CD14-positive monocyte (primary cell): ENCODE results near the gene IQCF5. TPM values are rescaled to one million over a fixed set of nuclear protein-coding genes. Genes with fewer than 3 reads are reported as not detected.

ENCODE experiments used
- DNase-seq, 3 donors: peaks; one replicate each; pipeline ENCODE4 v3.0.0-alpha.2; 2011 to 2022
- H2AFZ ChIP-seq: 2 replicates; pipeline ENCODE4 v1.6.0; 2012; ENCODE audit warnings: mild to moderate bottlenecking, low read depth, low read length, inconsistent platforms; ENCODE audit not compliant: insufficient read depth, poor library complexity, severe bottlenecking
- H3K27ac ChIP-seq, 2 donors: 1 replicate in 1 of 2; 2 replicates in 1 of 2; pipeline ENCODE4 v1.5.1; 2012 to 2013; ENCODE audit warnings: low read length in 2 of 2, control low read depth in 1 of 2, inconsistent platforms in 1 of 2, low read depth in 1 of 2, mild to moderate bottlenecking in 1 of 2
- H3K27me3 ChIP-seq, 2 donors: one replicate each; pipeline versions ENCODE4 v1.6.0 to v1.6.1; 2011 to 2013; ENCODE audit warnings: low read length in 2 of 2; ENCODE audit not compliant: control insufficient read depth in 2 of 2, insufficient read depth in 2 of 2
- H3K36me3 ChIP-seq, 2 donors: replicated peaks in 1 of 2; 1 replicate in 1 of 2; 2 replicates in 1 of 2; pipeline versions ENCODE4 v1.5.1 to v1.6.1; 2012 to 2013; ENCODE audit warnings: low read length in 2 of 2, control low read depth in 1 of 2, inconsistent platforms in 1 of 2, mild to moderate bottlenecking in 1 of 2; ENCODE audit not compliant: insufficient read depth in 2 of 2, control insufficient read depth in 1 of 2
- H3K4me1 ChIP-seq, 2 donors: 1 replicate in 1 of 2; 2 replicates in 1 of 2; pipeline versions ENCODE4 v1.5.1 to v1.6.1; 2012 to 2013; ENCODE audit warnings: low read length in 2 of 2, control low read depth in 1 of 2, inconsistent platforms in 1 of 2, mild to moderate bottlenecking in 1 of 2, moderate library complexity in 1 of 2; ENCODE audit not compliant: insufficient read depth in 2 of 2, control insufficient read depth in 1 of 2
- H3K4me2 ChIP-seq: replicated peaks from 2 replicates; pipeline ENCODE3; 2012; ENCODE audit warnings: low read length, moderate library complexity, mild to moderate bottlenecking; ENCODE audit not compliant: poor library complexity, severe bottlenecking; ENCODE audit errors: extremely low read depth
- H3K4me3 ChIP-seq, 3 experiments: fragments of 200-600 bp in 1 of 3; sonication (generic) in 1 of 3; replicated peaks in 1 of 3; 1 replicate in 2 of 3; 2 replicates in 1 of 3; pipeline ENCODE4 v1.5.1; 2011 to 2013; ENCODE audit warnings: low read length in 3 of 3, mild to moderate bottlenecking in 3 of 3, control low read depth in 2 of 3, low read depth in 2 of 3, inconsistent platforms in 1 of 3, moderate library complexity in 1 of 3
- H3K79me2 ChIP-seq: 2 replicates; pipeline ENCODE4 v1.6.0; 2012; ENCODE audit warnings: mild to moderate bottlenecking, control low read depth, inconsistent platforms, low read length, moderate library complexity; ENCODE audit not compliant: insufficient read depth
- H3K9ac ChIP-seq: 2 replicates; pipeline ENCODE4 v1.6.0; 2017; ENCODE audit warnings: low read length, mild to moderate bottlenecking; ENCODE audit not compliant: insufficient read depth, poor library complexity, severe bottlenecking
- H3K9me3 ChIP-seq, 2 donors: replicated peaks in 1 of 2; 1 replicate in 1 of 2; 2 replicates in 1 of 2; pipeline versions ENCODE4 v1.5.1 to v1.6.1; 2012 to 2013; ENCODE audit warnings: low read length in 2 of 2, control low read depth in 1 of 2; ENCODE audit not compliant: control insufficient read depth in 1 of 2, insufficient read depth in 1 of 2
- H4K20me1 ChIP-seq: 2 replicates; pipeline ENCODE4 v1.6.0; 2012; ENCODE audit warnings: mild to moderate bottlenecking, low read length, control low read depth, moderate library complexity; ENCODE audit not compliant: insufficient read depth
- H3K27ac Mint-ChIP-seq, 7 donors: one replicate each; pipeline ENCODE4 v1.8.0; 2020; ENCODE audit warnings: mild to moderate bottlenecking in 7 of 7, mixed read lengths in 7 of 7, moderate library complexity in 6 of 7, inconsistent platforms in 2 of 7
- H3K27me3 Mint-ChIP-seq, 3 donors: one replicate each; pipeline ENCODE4 v1.8.0; 2021 to 2022; ENCODE audit warnings: low read depth in 3 of 3, mild to moderate bottlenecking in 3 of 3, mixed read lengths in 3 of 3, moderate library complexity in 3 of 3, inconsistent platforms in 1 of 3
- H3K36me3 Mint-ChIP-seq, 2 donors: one replicate each; pipeline ENCODE4 v1.8.0; 2020; ENCODE audit warnings: mixed read lengths in 2 of 2, inconsistent platforms in 1 of 2, mild to moderate bottlenecking in 1 of 2
- H3K4me1 Mint-ChIP-seq: one replicate; pipeline ENCODE4 v1.8.0; 2020; ENCODE audit warnings: mild to moderate bottlenecking, mixed read lengths
- H3K4me3 Mint-ChIP-seq, 2 donors: one replicate each; pipeline ENCODE4 v1.8.0; 2020; ENCODE audit warnings: mild to moderate bottlenecking in 2 of 2, mixed read lengths in 2 of 2, moderate library complexity in 1 of 2
- H3K9me3 Mint-ChIP-seq, 7 donors: one replicate each; pipeline ENCODE4 v1.8.0; 2020 to 2022; ENCODE audit warnings: mixed read lengths in 7 of 7, mild to moderate bottlenecking in 6 of 7, moderate library complexity in 6 of 7, inconsistent platforms in 2 of 7
- CTCF ChIP-seq: fragments of 200-600 bp; IDR thresholded peaks from one replicate; pipeline ENCODE4 v1.8.0; 2022; ENCODE audit warnings: antibody characterized with exemption, mild to moderate bottlenecking
- WGBS: methylation state at CpG from one replicate; pipeline ENCODE4 v1.1.5; 2013; ENCODE audit warnings: missing lambda C conversion rate; ENCODE audit not compliant: insufficient coverage; 5-methylcytosine and 5-hydroxymethylcytosine counted together
- intact Hi-C, 2 donors: fragments of 100-400 bp; cut with micrococcal nuclease; formaldehyde crosslinking; loops; one replicate each; pipeline versions ENCODE4 v1.15.0 to v1.15.1; 2023
- polyA plus RNA-seq, 3 donors: library from polyadenylated mRNA; depleted of rRNA in 1 of 3; unstranded in 2 of 3; stranded (reverse) in 1 of 3; fragments of 300-500 nt in 2 of 3; fragments of >200 nt in 1 of 3; fragmentation: Illumina TruSeq in 2 of 3; gene quantifications; 1 replicate in 2 of 3; 2 replicates in 1 of 3; pipeline ENCODE4 v1.2.3, GENCODE V29; 2012 to 2021

Gene IQCF5
- polyA plus RNA-seq, 3 donors = not detected

GRCh38 chr3:51873876-51874275 lies 1.5 kb downstream of the IQCF5 start:
- no peak for DNase-seq
- no peak overlapping the region for H3K4me3 Mint-ChIP-seq
- H3K27me3 Mint-ChIP-seq = peaks cover 5 to 29% (median 13%) of the 10 kb centered on the region in 3 donors
- Histone ChIP-seq H3K27ac (no peak overlapping the region), H4K20me1 (no peaks in the 10 kb centered on the region), H3K79me2 (no peaks in the 10 kb centered on the region), H3K4me1 (no peaks in the 10 kb centered on the region), H2AFZ (no peak overlapping the region), H3K4me2 (no peak overlapping the region), H3K4me3 (no peak overlapping the region), H3K27me3 (peaks cover 0 to 2% of the 10 kb centered on the region in 2 donors), H3K36me3 (no peaks in the 10 kb centered on the region), H3K9ac (no peak overlapping the region), H3K9me3 (no peaks in the 10 kb centered on the region)
- peaks cover 0 to 2% (median 0%) of the 10 kb centered on the region in 7 donors for H3K9me3 Mint-ChIP-seq
- TF ChIP-seq CTCF = no peak
- H3K36me3 Mint-ChIP-seq = no peaks in the 10 kb centered on the region
- H3K4me1 Mint-ChIP-seq = no peaks in the 10 kb centered on the region
- 97% methylated on average over 10 of the region's 10 CpGs for WGBS
- intact Hi-C loops = no loop called here
- H3K27ac Mint-ChIP-seq = no peak overlapping the region

- no peaks in the 10 kb centered on the region for H3K79me2 ChIP-seq
- H3K9me3 Mint-ChIP-seq = peaks cover 0 to 2% (median 0%) of the 10 kb centered on the region in 7 donors
- H3K9me3 ChIP-seq = no peaks in the 10 kb centered on the region
- no peak overlapping the region for H3K9ac ChIP-seq
- WGBS = 80% methylated on average over 1 of the region's 1 CpG
- H4K20me1 ChIP-seq = no peaks in the 10 kb centered on the region
- no peak overlapping the region for H3K4me3 Mint-ChIP-seq
- no peak overlapping the region for H3K4me3 ChIP-seq
- H3K27me3 ChIP-seq = peaks cover 0 to 2% of the 10 kb centered on the region in 2 donors
- intact Hi-C loops = no loop called here
- H2AFZ ChIP-seq = no peak overlapping the region
- no peaks in the 10 kb centered on the region for H3K4me1 ChIP-seq
- H3K36me3 Mint-ChIP-seq = no peaks in the 10 kb centered on the region
- H3K4me1 Mint-ChIP-seq = no peaks in the 10 kb centered on the region
- H3K27me3 Mint-ChIP-seq = peaks cover 8 to 25% (median 11%) of the 10 kb centered on the region in 3 donors
- H3K27ac Mint-ChIP-seq = no peak overlapping the region
- H3K36me3 ChIP-seq = no peaks in the 10 kb centered on the region
- no peak overlapping the region for H3K4me2 ChIP-seq
- H3K27ac ChIP-seq = no peak overlapping the region
- no peak for TF ChIP-seq CTCF
- DNase-seq = no peak
Measured at GRCh38 chr3:51873253-51873766, 2.1 kb downstream of the IQCF5 start.
